ENCODE data around the gene RAD51B. TPM values are rescaled to one million over a fixed set of nuclear protein-coding genes. Genes with fewer than 3 reads are reported as not detected.

The RAD51B gene
- total and polyA plus RNA-seq, 8 donors, result 1.8 to 30.7 (median 15.3) TPM

- no peak for DNase-seq
- no peaks in the 10 kb centered on the region for H3K27me3 ChIP-seq
- TF ChIP-seq POLR2A (IDR thresholded peaks at IDR 0.05), result no peak
- TF ChIP-seq EP300 (IDR thresholded peaks at IDR 0.05), result no peak
- TF ChIP-seq CTCF (IDR thresholded peaks at IDR 0.05), result no peak
- no peak for TF ChIP-seq POLR2AphosphoS5 (IDR thresholded peaks at IDR 0.05)
- H3K27ac ChIP-seq, result no peak overlapping the region
- H3K4me1 ChIP-seq, result peaks cover 17 to 39% (median 27%) of the 10 kb centered on the region in 4 donors
- no peak overlapping the region for H3K4me3 ChIP-seq
- intact Hi-C loops (cut with DNase I; ENCODE audit: low total_unique reads), result no loop called here
- 93 to 98% (median 93%) methylated on average over 11 of the region's 11 CpGs for WGBS, 5 donors
- H3K36me3 ChIP-seq, result no peaks in the 10 kb centered on the region
- H3K9me3 ChIP-seq, result no peaks in the 10 kb centered on the region
These were observed 805.1 kb downstream of the RAD51B start for GRCh38 chr14:68624541-68625220.

GRCh38 chr14:68625366-68626090 is 805.9 kb downstream of the RAD51B start:
- H3K27ac ChIP-seq, result peak overlapping the region in 1 of 5 donors; percentile 88
- H3K27me3 ChIP-seq, result no peaks in the 10 kb centered on the region
- 76 to 89% (median 77%) methylated on average over 6 to 7 of the region's 7 CpGs for WGBS, 5 donors
- peaks cover 25 to 48% (median 34%) of the 10 kb centered on the region in 4 donors for H3K4me1 ChIP-seq
- H3K36me3 ChIP-seq, result no peaks in the 10 kb centered on the region
- TF ChIP-seq POLR2A (IDR thresholded peaks at IDR 0.05) (no peak), EP300 (IDR thresholded peaks at IDR 0.05) (no peak), CTCF (IDR thresholded peaks at IDR 0.05) (no peak), POLR2AphosphoS5 (IDR thresholded peaks at IDR 0.05) (no peak)
- H3K9me3 ChIP-seq, result no peaks in the 10 kb centered on the region
- H3K4me3 ChIP-seq, result no peak overlapping the region
- DNase-seq, result no peak
- intact Hi-C loops (cut with DNase I; ENCODE audit: low total_unique reads), result no loop called here

GRCh38 chr14:68626386-68626785 is 806.8 kb downstream of the RAD51B start:
- DNase-seq, result no peak
- TF ChIP-seq POLR2AphosphoS5 (IDR thresholded peaks at IDR 0.05) (no peak), EP300 (IDR thresholded peaks at IDR 0.05) (no peak)
- 54 to 79% (median 64%) methylated on average over 1 of the region's 1 CpG for WGBS, 5 donors

GRCh38 chr14:68627050-68627867 is 807.7 kb downstream of the RAD51B start:
- 55 to 61% (median 60%) methylated on average over 6 of the region's 6 CpGs for WGBS, 5 donors
- Histone ChIP-seq H3K27me3 (no peaks in the 10 kb centered on the region), H3K4me1 (peaks cover 20 to 62% (median 45%) of the 10 kb centered on the region in 4 donors), H3K9me3 (no peaks in the 10 kb centered on the region), H3K27ac (peak overlapping the region; percentile 14 to 90 (median 87)), H3K36me3 (no peaks in the 10 kb centered on the region), H3K4me3 (no peak overlapping the region)
- TF ChIP-seq POLR2AphosphoS5 (IDR thresholded peaks at IDR 0.05) (peak in 2 of 3 donors; percentile 40 to 50), CTCF (IDR thresholded peaks at IDR 0.05) (no peak)
- intact Hi-C loops (cut with DNase I; ENCODE audit: low total_unique reads), result no loop called here
- DNase-seq, result peak; percentile 51 to 77

More at GRCh38 chr14:68626386-68626785, 806.8 kb downstream of the RAD51B start:
- intact Hi-C loops (cut with DNase I; ENCODE audit: low total_unique reads), result no loop called here
- no peak overlapping the region for H3K4me3 ChIP-seq
- H3K27me3 ChIP-seq, result no peaks in the 10 kb centered on the region
- peak overlapping the region; percentile 32 to 88 (median 87) for H3K27ac ChIP-seq
- no peaks in the 10 kb centered on the region for H3K9me3 ChIP-seq
- no peaks in the 10 kb centered on the region for H3K36me3 ChIP-seq
- H3K4me1 ChIP-seq, result peaks cover 25 to 54% (median 39%) of the 10 kb centered on the region in 4 donors
